Pons (tissue), 1 donor: ENCODE data around the gene ROBO1.
"Not testable (repeated sequence)": the region's sequence is repeated elsewhere in the genome, so short reads cannot be mapped to it uniquely, and the experiment has no call there.

Source experiments
- DNase-seq: peaks from one replicate; pipeline ENCODE4 v3.0.0-alpha.2; 2016; ENCODE audit warnings: low spot score

ROBO1 gene

GRCh38 chr3:79378064-79378463 is 389.7 kb downstream of the ROBO1 start:
- DNase-seq: no peak

- DNase-seq: no peak
These were observed 398.5 kb downstream of the ROBO1 start for GRCh38 chr3:79369306-79369705.

- DNase-seq: no peak
These were observed 399.4 kb downstream of the ROBO1 start for GRCh38 chr3:79368403-79368802.

- no peak for DNase-seq
These were observed 400.0 kb downstream of the ROBO1 start for GRCh38 chr3:79367803-79368202.

- no peak for DNase-seq
These were observed 400.7 kb downstream of the ROBO1 start for GRCh38 chr3:79367066-79367465.

GRCh38 chr3:79366414-79366813 is 401.4 kb downstream of the ROBO1 start:
- DNase-seq: no peak

GRCh38 chr3:79364784-79365183 is 403.0 kb downstream of the ROBO1 start:
- no peak for DNase-seq

- no peak for DNase-seq
These were observed 405.1 kb downstream of the ROBO1 start for GRCh38 chr3:79362571-79363270.

- peak; percentile 59 for DNase-seq
These were observed 405.9 kb downstream of the ROBO1 start for GRCh38 chr3:79361748-79362378.

- DNase-seq: no peak
These were observed 409.5 kb downstream of the ROBO1 start for GRCh38 chr3:79358327-79358726.

- DNase-seq: no peak
These were observed 413.6 kb downstream of the ROBO1 start for GRCh38 chr3:79354179-79354688.

GRCh38 chr3:79351699-79352098 is 416.1 kb downstream of the ROBO1 start:
- no peak for DNase-seq

GRCh38 chr3:79344876-79345871 is 422.6 kb downstream of the ROBO1 start:
- no peak for DNase-seq

GRCh38 chr3:79341961-79342360 is 425.8 kb downstream of the ROBO1 start:
- DNase-seq: no peak

- no peak for DNase-seq
These were observed 428.0 kb downstream of the ROBO1 start for GRCh38 chr3:79339846-79340245.

GRCh38 chr3:79337798-79338197 is 430.0 kb downstream of the ROBO1 start:
- no peak for DNase-seq

GRCh38 chr3:79329154-79329553 is 438.6 kb downstream of the ROBO1 start:
- no peak for DNase-seq

- DNase-seq: no peak
These were observed 441.2 kb downstream of the ROBO1 start for GRCh38 chr3:79326642-79327041.

GRCh38 chr3:79325833-79326383 is 441.9 kb downstream of the ROBO1 start:
- DNase-seq: not testable (repeated sequence)

GRCh38 chr3:79317551-79318518 is 450.0 kb downstream of the ROBO1 start:
- no peak for DNase-seq

- DNase-seq: no peak
These were observed 452.8 kb downstream of the ROBO1 start for GRCh38 chr3:79314962-79315361.
